SU-DHL-6 (cell line): ENCODE results near the gene FADS3.

Experiments
- H2AFZ ChIP-seq: fragments of 200-600 bp; sonication (generic); 2 replicates; pipeline ENCODE4 v1.6.1; 2014; ENCODE audit warnings: low read depth, mild to moderate bottlenecking, moderate library complexity, mixed read lengths, antibody characterized with exemption, low read length; ENCODE audit not compliant: severe bottlenecking
- H3F3A ChIP-seq: fragments of 200-600 bp; shearing (Covaris generic); 2 replicates; pipeline ENCODE4 v1.6.0; 2016; ENCODE audit warnings: antibody characterized with exemption, mild to moderate bottlenecking; ENCODE audit not compliant: insufficient read depth
- H3K27ac ChIP-seq: fragments of 200-600 bp; sonication (generic); 2 replicates; pipeline ENCODE4 v1.5.1; 2016; ENCODE audit warnings: low read depth, mild to moderate bottlenecking, low read length, moderate library complexity, mixed read lengths
- H3K27me3 ChIP-seq: fragments of 200-600 bp; sonication (generic), shearing (Covaris generic); 2 replicates; pipeline ENCODE4 v1.6.0; 2014; ENCODE audit warnings: mild to moderate bottlenecking, low read length
- H3K36me3 ChIP-seq: fragments of 200-600 bp; sonication (generic); 2 replicates; pipeline ENCODE4 v1.6.1; 2014; ENCODE audit warnings: mild to moderate bottlenecking, low read length, mixed read lengths
- H3K4me2 ChIP-seq: fragments of 300-600, 200-600 bp; shearing (Covaris generic), sonication (generic); 2 replicates; pipeline ENCODE4 v1.6.0; 2014; ENCODE audit warnings: low read length, low read depth, mild to moderate bottlenecking; ENCODE audit not compliant: poor library complexity, severe bottlenecking
- H3K4me3 ChIP-seq: fragments of 200-600 bp; sonication (generic); 2 replicates; pipeline ENCODE4 v1.5.1; 2014; ENCODE audit warnings: antibody characterized with exemption, low read length, mild to moderate bottlenecking, mixed read lengths; ENCODE audit not compliant: insufficient read depth, poor library complexity, severe bottlenecking
- H3K79me2 ChIP-seq: fragments of 200-600 bp; sonication (generic); 2 replicates; pipeline ENCODE4 v1.6.1; 2014; ENCODE audit warnings: mild to moderate bottlenecking, low read length, moderate library complexity; ENCODE audit not compliant: insufficient read depth
- H3K9ac ChIP-seq: fragments of 200-600 bp; sonication (generic); 2 replicates; pipeline ENCODE4 v1.7.0; 2014; ENCODE audit warnings: mild to moderate bottlenecking, low read length
- H3K9me2 ChIP-seq: fragments of 200-600 bp; sonication (generic); replicated peaks from 2 replicates; pipeline ENCODE4 v1.6.1; 2014; ENCODE audit warnings: low read length; ENCODE audit not compliant: insufficient read depth
- H3K9me3 ChIP-seq: fragments of 200-600 bp; sonication (generic); 2 replicates; pipeline ENCODE4 v1.6.1; 2014; ENCODE audit warnings: low read length, mixed read lengths; ENCODE audit not compliant: insufficient read depth
- H4K20me1 ChIP-seq: fragments of 200-600 bp; sonication (generic); 2 replicates; pipeline ENCODE4 v1.6.1; 2014; ENCODE audit warnings: low read depth, mild to moderate bottlenecking, antibody characterized with exemption, low read length, moderate library complexity, mixed read lengths
- EZH2phosphoT487 ChIP-seq: fragments of 200-600 bp; sonication (generic), shearing (Covaris generic); conservative IDR thresholded peaks from 2 replicates; pipeline ENCODE4 v1.6.1; 2018; ENCODE audit warnings: mild to moderate bottlenecking, antibody characterized with exemption, low read length, moderate library complexity, mixed read lengths
- TF ChIP-seq, protein P1 (sequence below): fragments of 200-600 bp; sonication (generic); IDR thresholded peaks from one replicate; pipeline ENCODE4 v1.5.1; 2017; ENCODE audit warnings: antibody characterized with exemption, mild to moderate bottlenecking, low read length, moderate library complexity; ENCODE audit not compliant: insufficient read depth, poor library complexity, severe bottlenecking

FADS3 gene

DNA sequence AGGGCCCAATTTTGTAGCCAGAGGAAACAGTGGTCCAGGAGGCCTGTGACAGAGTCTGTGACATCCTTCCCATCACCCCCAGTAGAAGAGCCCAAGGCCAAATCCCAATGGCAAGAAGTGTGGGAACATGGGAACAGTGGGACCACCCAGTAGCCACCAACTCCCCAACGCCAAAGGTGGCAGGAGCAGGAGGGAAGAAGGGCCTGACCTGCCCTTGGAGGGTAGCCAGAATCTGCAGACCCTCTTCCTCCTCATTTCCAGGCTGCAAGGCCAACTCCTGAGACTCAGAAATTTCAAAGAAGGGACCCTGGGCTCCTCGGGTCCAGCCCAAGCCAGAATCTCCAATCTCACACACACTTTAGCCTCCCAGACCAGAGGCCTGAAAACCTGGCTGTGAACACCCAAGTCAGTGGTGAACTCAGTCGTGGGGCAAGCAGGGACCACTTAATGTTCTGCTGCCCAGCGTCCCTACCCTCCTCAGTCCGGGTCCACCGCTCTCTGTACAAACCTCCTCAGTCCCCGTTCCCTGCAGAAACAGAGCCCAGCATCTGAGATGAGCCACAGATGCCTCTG lies 19.9 kb upstream of the FADS3 start:
- Histone ChIP-seq H3K36me3 (no peaks in the 10 kb centered on the region), H3K4me3 (no peak overlapping the region), H3K27me3 (no peaks in the 10 kb centered on the region), H3K9ac (no peak overlapping the region), H3K9me3 (no peaks in the 10 kb centered on the region), H3K27ac (no peak overlapping the region), H3K9me2 (no peaks in the 10 kb centered on the region), H3K4me2 (no peak overlapping the region), H3K79me2 (no peaks in the 10 kb centered on the region), H3F3A (no peaks in the 10 kb centered on the region), H2AFZ (no peak overlapping the region), H4K20me1 (no peaks in the 10 kb centered on the region)
- TF ChIP-seq EZH2phosphoT487 = no peak
- TF ChIP-seq, protein P1, sequence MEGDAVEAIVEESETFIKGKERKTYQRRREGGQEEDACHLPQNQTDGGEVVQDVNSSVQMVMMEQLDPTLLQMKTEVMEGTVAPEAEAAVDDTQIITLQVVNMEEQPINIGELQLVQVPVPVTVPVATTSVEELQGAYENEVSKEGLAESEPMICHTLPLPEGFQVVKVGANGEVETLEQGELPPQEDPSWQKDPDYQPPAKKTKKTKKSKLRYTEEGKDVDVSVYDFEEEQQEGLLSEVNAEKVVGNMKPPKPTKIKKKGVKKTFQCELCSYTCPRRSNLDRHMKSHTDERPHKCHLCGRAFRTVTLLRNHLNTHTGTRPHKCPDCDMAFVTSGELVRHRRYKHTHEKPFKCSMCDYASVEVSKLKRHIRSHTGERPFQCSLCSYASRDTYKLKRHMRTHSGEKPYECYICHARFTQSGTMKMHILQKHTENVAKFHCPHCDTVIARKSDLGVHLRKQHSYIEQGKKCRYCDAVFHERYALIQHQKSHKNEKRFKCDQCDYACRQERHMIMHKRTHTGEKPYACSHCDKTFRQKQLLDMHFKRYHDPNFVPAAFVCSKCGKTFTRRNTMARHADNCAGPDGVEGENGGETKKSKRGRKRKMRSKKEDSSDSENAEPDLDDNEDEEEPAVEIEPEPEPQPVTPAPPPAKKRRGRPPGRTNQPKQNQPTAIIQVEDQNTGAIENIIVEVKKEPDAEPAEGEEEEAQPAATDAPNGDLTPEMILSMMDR = no peak

DNA sequence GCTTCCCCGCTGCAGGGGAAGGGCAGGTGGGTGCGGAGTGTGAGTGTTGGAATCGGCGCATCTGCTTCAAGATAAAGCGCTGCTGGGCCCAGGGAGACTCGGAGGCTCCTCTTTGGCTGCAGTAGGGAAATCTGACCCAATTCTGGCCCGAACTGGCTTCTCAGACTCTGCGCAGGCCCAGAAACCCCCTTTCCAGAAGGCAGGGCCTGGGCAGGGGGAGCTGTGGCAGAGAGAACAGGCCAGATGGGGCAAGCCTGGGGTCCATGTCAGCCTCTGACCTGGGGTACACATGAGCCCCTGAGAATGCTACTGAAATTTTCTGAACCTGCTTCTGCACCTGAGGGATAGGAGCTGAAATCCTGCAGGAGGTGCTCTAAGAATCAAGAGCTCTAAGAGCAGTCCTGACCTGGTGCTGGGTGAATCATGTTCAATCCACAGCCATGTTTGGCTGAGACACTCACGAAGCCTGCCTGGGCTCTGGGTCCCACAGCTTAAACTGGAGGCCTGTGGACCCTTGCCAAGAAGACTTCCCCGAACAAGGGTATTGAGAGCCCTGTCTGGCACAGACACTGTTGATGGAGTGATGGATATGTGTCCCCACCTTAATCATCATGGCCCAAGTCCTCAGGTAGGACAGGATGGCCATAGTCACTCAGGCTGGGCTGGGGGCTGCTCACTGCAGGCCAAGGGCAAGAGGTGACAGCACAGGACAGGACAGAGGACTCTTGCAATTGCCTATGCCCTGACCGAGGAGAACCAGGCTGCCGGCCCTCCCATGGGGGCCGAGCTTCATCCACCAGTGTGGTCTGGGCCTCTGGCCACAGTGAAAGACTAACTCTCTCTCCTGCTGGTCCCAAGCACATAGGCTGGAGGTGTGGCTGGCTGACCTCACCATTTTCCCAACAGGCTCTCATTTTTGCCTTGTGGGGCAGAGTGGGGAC lies 19.1 kb upstream of the FADS3 start:
- no peak overlapping the region for H3K9ac ChIP-seq
- no peak for TF ChIP-seq EZH2phosphoT487
- no peaks in the 10 kb centered on the region for H3F3A ChIP-seq
- no peaks in the 10 kb centered on the region for H3K9me2 ChIP-seq
- no peaks in the 10 kb centered on the region for H3K79me2 ChIP-seq
- no peaks in the 10 kb centered on the region for H4K20me1 ChIP-seq
- no peaks in the 10 kb centered on the region for H3K9me3 ChIP-seq
- H3K27me3 ChIP-seq = no peaks in the 10 kb centered on the region
- no peak overlapping the region for H3K27ac ChIP-seq
- no peak overlapping the region for H3K4me2 ChIP-seq
- no peak overlapping the region for H3K4me3 ChIP-seq
- no peak overlapping the region for H2AFZ ChIP-seq
- no peaks in the 10 kb centered on the region for H3K36me3 ChIP-seq

- Histone ChIP-seq H3K4me2 (no peak overlapping the region), H3K79me2 (no peaks in the 10 kb centered on the region), H3K9me3 (no peaks in the 10 kb centered on the region), H3F3A (no peaks in the 10 kb centered on the region), H3K9ac (no peak overlapping the region), H3K27me3 (no peaks in the 10 kb centered on the region), H3K27ac (no peak overlapping the region), H2AFZ (no peak overlapping the region), H3K36me3 (no peaks in the 10 kb centered on the region), H4K20me1 (no peaks in the 10 kb centered on the region), H3K9me2 (no peaks in the 10 kb centered on the region), H3K4me3 (no peak overlapping the region)
- TF ChIP-seq, protein P1 = no peak
- no peak for TF ChIP-seq EZH2phosphoT487
Measured at GRCh38 chr11:61908730-61909316, 17.5 kb upstream of the FADS3 start.
